Upper lobe of left lung (tissue), 4 donors: ENCODE results near the gene LRRC18.

Experiments
- EP300 ChIP-seq, 4 donors: sonication (generic); formaldehyde crosslinking; IDR thresholded peaks; one replicate each; pipeline ENCODE4 v1.5.1; 2017; ENCODE audit warnings: antibody characterized with exemption in 4 of 4, control low read depth in 2 of 4
- POLR2AphosphoS5 ChIP-seq, 2 donors: sonication (generic); formaldehyde crosslinking; IDR thresholded peaks; one replicate each; pipeline ENCODE4 v1.5.1; 2017; ENCODE audit warnings: antibody characterized with exemption in 2 of 2
- TF ChIP-seq, protein P1 (sequence below), 6 experiments: fragments of 450-650 bp in 4 of 6; fragments of 200-600 bp in 2 of 6; sonication (generic) in 2 of 6; IDR thresholded peaks; one replicate each; pipeline ENCODE4 v1.5.1; 2016 to 2019; ENCODE audit warnings: antibody characterized with exemption in 6 of 6

DNA sequence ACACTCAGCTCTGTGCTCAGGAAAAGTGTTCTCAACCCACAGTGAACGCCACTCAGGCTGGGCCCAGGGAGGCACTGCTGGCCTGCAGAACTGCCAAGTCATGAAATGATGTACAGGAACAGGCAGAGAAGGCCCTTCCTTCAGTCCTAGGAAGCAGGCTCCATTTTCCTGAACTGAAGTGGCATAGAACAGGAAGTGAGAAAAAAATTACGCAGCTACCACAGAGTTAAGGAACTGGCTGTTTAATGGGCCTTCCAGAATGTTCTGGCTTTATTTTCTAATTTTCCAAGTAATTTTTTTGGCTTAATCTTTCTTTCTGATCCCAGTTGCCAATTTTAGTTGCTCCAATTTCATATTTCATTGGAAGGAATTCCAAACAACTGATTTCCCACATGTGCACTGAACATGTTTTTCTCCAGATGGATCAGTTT is 39.3 kb downstream of the LRRC18 start:
- TF ChIP-seq EP300 (IDR thresholded peaks at IDR 0.05) (no peak), POLR2AphosphoS5 (IDR thresholded peaks at IDR 0.05) (no peak)
- TF ChIP-seq, protein P1, sequence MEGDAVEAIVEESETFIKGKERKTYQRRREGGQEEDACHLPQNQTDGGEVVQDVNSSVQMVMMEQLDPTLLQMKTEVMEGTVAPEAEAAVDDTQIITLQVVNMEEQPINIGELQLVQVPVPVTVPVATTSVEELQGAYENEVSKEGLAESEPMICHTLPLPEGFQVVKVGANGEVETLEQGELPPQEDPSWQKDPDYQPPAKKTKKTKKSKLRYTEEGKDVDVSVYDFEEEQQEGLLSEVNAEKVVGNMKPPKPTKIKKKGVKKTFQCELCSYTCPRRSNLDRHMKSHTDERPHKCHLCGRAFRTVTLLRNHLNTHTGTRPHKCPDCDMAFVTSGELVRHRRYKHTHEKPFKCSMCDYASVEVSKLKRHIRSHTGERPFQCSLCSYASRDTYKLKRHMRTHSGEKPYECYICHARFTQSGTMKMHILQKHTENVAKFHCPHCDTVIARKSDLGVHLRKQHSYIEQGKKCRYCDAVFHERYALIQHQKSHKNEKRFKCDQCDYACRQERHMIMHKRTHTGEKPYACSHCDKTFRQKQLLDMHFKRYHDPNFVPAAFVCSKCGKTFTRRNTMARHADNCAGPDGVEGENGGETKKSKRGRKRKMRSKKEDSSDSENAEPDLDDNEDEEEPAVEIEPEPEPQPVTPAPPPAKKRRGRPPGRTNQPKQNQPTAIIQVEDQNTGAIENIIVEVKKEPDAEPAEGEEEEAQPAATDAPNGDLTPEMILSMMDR (IDR thresholded peaks at IDR 0.05), result no peak
